NCI-H187 treated with DMSO at 0.1 percent for 48 hours (cell line): ENCODE measurements around the gene OR51M1.

Source experiments
- DNase-seq: peaks from one replicate; lab custom pipeline; 2025; lab: John Stamatoyannopoulos, UW

Gene OR51M1

DNA sequence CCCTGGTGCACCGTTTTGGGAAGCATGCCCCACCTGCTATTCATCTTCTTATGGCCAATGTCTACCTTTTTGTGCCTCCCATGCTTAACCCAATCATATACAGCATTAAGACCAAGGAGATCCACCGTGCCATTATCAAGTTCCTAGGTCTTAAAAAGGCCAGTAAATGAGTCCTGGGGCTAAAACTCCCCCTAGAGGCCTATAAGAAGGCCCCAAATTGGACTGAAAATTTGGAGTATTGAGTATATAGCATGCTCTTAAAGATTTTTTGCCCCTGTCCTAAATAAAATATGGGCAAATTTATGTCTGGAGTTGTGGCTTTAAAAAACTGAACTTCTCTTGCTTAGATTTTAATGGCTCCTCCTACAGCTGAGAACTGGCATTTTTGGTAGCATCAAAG is 6.6 kb downstream of the OR51M1 start:
- no peak for DNase-seq

DNA sequence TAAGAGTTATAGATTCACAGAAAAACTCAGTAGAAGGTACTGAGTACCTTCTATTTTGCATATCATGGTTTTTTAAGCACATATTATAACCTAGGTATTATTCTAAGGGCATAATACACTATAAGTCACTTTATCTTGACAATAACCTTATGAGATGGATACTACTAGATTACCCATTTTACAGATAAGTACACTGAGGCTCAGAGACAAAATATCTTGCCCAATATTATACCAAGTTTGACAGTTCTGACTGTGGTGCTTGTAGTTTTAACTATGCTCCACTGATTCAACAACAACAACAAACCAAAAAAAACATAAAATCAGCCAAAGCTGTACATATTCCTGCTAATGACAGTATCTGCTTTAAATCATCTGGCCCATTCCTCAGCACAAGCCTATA is 10.5 kb downstream of the OR51M1 start:
- no peak for DNase-seq

DNA sequence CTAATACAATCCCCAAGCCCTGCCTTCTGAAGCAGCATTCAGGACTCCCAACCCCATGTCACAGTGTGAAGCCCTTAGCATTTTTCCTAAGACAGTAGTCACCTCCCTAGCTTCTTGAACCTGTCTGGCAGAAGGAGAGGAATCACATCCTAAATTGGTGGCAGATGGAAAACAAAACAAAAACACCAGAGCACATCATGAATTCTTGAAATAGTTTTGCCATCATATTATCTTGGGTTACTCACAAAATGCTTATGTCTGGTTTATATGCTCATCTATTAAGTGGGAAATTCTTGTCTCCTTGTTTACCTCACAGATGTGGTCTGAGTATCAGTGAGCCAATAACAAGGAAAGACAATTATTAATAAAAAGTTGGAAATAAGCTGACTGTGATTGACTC is 15.3 kb downstream of the OR51M1 start:
- no peak for DNase-seq

- DNase-seq, result no peak
These were observed 21.6 kb downstream of the OR51M1 start for GRCh38 chr11:5405173-5405572.

DNA sequence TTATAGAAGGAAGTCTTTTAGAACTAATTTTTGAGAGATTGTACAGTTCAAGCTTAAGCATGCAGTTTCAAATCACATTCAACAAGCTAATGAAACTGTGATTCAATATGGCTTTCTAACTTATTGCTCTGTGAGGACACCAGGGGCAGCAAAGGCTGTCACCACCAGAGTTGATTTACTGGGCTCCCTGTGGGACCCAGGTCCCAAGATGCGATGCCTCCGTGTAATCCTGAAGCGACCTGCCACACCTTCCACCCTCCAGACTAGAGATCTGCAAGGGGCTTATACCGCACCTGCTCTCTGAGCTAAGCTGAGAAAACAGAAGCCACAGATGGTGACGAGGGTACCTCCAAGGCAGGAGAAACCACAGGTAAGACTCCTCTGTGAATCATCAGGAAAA is 37.4 kb downstream of the OR51M1 start:
- DNase-seq, result no peak

GRCh38 chr11:5421811-5422210 is 38.2 kb downstream of the OR51M1 start, which contains the start of gene OR51Q1:
Gene OR51Q1, plus strand, starts transcription at chr11:5422111. Its CDS starts 90 bp downstream, at chr11:5422201.
- no peak for DNase-seq

GRCh38 chr11:5423131-5423530 is 39.5 kb downstream of the OR51M1 start:
- DNase-seq, result no peak

DNA sequence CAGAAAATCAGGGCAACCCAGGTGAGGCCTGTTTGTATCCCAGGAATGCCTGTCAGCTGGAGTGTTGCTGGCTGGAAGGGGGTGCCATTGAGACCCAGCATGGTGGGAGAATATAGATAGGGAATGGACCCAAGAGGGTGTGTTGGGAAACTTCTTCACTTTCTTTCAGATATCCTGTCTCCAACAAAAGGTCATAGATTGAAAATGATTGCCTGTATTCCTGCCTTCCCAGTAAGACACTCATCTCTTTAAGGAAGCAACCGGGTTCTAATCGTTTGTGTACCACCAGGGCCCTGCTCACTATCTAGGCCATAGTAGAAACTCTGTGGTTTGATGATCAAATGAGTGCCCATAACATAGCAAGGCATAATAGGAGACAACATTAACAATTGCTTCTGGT is 57.8 kb downstream of the OR51M1 start, which contains the start of gene OR51I1:
TSS of gene OR51I1 (minus strand) at position 101 of the 400 bp plus-strand sequence. CDS start at position 101, 0 bp downstream.
- no peak for DNase-seq
